Stimulated activated CD4-positive, alpha-beta T cell treated with anti-CD3 and anti-CD28 coated beads, Interleukin-12 subunit alpha, Interleukin-12 subunit beta, amount 100 ng/mL, for 24 hours (primary cell): ENCODE data around the gene KDM4C.

Experiments used
- DNase-seq, 2 experiments: peaks; one replicate each; pipeline ENCODE4 v3.0.0-alpha.2; 2020; ENCODE audit warnings: low read depth in 2 of 2

KDM4C gene

DNA sequence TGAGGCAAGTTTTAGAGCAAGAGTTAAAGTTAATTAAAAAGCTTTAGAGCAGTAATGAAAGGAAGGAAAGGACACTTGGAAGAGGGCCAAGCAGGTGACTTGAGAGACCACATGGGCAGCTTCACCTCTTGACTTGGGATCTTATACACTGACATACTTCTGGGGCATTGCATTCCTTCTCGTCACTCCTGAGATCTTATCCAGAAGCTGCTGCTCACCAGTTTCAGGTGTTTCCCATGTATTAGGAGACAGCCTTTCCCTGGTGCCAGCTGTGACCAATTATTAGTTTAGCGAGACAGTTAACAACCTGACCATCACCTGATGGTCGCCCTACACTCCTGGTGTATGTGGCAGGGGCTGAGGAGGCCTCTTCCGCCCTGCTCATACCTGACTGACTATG lies 382.1 kb downstream of the KDM4C start:
- DNase-seq: no peak

DNA sequence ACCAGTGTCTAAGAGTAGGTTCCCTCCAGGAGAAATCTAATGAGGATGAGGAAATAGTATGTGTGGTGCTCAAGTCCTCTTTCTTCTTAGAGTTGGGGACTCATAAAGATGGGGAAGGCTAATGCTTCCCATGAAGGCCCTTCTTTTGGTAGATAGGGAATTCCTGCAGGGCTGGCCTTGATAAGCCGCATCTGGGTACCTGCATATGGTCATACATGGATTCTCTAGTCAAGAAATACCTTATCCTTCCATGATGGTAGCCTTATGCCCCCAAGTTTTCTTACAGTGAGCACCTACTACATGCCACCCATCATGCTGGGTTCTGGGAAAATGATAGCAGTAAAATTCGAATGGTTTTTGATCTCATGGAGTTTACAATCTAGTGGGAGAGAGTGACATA lies 382.6 kb downstream of the KDM4C start:
- no peak for DNase-seq

DNA sequence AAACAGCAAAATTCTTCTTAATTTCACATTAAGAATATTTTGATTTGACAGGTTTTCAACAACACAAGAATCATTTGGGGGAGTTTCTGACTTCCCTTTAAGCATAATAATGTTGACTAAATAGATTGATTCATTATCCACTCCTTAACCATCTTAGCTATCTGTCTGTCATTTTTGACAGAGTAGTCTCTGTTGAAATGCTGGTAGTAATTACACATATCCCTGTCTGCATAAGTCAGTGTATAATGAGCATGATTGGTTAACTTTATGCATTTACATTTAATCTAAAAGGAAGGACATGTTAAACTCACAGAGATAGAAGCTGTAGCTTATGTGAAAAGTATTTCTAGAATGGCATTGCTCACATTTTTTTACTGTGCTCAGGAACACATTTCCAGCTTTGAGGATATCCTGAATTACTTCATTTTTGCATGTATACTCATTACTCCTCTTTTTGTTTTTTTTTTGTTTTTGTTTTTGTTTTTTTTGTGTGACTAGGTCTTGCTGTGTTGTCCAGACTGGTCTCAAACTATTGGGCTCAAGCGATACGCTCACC lies 385.9 kb downstream of the KDM4C start:
- no peak for DNase-seq

DNA sequence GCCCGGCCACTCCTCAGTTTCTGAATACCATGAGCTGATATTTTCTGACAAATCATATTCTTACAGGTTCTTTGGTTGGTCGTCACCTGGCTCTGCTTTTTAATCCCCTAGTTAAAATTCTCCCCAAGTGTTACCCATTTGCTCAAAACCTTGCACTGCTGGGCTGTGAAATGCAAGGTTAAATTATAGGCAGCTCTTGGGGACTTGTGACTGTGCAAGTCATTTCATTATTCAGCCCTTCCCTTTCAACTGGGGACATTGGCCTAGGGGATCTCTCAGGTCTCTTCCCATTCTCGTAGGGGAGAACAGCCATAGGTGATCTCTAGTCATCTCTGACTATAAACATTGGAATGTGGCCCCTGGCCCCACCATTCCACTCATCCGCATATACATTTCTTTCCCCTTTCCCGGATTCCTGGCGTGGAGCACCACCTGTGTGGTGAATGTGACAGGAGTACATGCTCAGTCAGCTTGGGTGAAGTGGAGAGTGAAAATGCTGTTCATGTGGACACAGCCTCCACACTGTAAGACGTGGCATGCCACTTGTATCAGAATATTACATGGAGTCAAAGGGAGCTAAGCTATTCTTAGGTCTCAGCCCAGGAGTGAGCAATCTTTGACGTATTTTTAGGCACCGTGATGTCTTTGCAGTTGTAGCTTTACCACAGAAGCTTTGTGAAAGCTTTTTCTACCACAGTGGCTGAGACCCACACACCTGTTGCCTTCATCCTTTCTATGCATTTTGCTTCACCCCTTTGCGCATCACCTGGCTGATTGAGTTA lies 386.7 kb downstream of the KDM4C start:
- DNase-seq: no peak

DNA sequence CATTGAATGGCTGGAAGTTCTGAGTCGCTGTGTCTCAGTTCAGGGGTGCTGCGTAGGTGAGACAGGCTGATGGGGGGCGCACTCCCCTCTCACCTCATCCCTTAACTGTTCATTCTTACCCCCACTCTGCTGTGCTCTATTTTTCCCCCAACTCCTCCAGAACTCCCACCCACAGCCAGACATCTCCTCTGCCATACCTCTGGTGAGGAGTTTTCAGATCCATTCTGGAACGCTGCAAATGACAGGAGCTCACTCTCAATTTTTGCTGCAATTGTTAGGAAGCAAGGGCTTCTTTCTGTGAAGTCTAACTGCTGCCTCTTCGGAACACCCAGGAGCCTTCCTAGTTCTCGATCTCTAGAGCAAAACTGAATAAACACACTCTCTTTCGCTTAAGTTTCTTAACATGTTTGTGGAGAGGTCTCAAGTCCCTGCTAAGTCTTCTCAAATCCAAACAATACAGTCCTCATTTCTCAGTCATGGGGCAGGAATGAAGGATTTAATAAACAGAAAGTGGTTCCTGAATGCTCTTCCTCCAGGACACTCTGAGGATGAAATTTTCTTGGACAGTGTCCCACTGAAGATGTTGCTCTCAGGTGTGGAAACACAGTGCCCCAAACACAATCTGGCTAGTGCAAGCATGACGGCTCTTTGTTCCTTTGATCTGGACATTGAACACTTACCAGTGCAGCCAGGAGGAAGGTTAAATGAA lies 387.7 kb downstream of the KDM4C start:
- DNase-seq: no peak

DNA sequence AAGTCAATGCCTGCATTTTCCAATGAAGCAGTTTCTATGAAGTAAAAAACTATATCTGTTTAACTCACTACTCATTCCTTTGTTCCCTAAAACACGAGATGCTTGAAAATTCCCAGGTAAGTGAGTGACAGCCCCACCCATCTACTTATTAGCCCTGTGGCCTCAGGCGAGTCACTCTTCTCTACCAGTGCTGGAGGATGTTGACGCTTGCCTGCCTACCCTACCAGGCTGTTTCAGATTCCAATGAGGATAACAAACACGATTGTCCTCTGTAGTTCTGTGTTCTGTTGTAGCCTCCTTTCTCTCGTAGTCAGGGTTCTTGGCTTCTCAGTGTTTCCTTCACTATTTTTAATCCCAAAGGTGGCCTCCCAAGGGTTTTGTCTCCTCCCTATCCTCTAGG lies 388.8 kb downstream of the KDM4C start:
- no peak for DNase-seq

DNA sequence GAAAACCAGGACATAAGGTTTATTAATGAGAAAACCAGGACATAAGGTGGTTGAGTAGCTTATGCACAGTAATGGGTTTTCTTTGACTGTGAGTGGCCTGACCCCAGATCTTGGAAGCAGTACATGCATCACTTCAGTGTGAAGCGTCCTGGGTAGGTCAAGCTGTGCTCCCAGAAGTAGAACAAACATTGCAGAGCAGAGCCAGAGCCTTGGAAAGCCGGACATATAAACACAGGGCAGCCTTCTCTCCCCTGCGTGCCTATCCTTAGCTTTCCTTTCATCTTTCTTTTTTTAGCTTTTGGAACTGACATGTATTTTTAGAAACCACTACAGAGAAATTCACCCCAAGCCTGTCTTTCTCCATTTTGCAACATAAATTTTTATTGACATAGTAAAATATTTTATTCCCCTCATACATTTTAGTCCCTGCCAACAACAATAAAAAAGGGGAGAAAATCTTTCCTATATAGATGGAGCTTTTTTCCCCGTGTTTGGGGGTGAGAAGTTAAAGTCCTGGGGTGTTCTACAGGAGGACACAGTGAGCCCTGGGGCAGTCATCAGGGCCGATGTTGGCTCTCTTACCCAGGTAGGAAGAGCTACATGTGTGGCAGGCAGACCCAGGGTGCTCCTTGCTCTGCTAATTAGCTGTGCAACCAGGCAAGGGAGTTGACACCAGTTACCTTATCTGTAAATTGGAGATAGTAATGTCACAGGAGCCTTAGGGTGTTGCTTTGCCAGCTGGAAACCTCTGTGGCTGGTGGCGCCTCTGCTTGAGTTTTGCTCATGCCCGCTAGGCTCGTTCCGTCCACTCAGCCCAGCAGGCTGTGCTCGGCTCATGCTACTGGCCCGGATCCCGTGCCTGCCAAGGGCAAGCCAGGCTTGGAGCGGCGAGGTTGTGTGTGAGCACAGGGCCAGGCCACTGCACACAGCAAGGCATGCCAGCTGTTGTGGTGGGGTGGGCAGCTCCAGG lies 389.6 kb downstream of the KDM4C start:
- DNase-seq: no peak

DNA sequence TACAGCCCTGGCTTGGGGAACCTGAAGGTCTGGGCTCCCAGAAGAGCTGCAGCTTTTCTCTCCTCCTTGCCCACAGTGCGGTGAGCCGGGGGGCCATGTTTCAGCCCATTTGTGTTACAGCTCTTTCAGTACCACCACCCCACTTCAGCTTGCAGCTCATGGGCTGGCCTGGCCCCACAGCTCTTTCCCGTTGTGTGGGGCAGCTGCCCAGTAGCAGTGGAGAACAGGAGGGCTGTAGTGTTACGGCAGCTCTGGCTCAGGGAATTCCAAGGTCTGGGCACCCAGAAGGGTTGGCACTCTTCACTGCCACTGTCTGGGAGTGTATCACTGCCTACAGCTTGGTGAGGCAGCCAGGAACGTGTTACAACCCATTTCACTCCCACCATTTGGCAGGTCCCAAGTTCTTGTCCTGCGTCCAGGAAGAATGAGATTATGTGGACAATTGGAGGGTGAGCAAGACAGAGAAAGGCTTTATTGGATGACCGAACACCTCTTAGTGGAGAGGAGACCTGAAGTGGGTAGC lies 390.5 kb downstream of the KDM4C start:
- no peak for DNase-seq

DNA sequence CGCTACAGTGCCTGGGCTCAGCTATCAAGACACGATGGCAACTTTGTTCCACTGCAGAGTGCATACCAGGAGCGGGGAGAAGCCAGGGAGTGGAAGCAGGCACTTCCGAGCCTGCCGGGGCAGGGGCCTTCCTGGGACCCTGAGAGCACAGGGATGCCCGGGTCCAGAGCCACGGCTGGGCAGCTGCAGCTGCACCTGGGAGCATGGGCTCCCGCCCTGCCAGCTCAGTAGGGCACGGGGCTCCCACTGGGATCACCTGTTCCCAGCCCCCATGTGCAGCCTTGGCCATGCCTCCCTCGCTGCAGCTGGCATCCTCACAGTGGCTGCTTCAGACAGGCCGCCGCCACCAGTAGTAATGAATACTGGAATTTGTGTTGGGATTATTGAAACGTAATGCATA lies 391.5 kb downstream of the KDM4C start:
- DNase-seq: no peak

DNA sequence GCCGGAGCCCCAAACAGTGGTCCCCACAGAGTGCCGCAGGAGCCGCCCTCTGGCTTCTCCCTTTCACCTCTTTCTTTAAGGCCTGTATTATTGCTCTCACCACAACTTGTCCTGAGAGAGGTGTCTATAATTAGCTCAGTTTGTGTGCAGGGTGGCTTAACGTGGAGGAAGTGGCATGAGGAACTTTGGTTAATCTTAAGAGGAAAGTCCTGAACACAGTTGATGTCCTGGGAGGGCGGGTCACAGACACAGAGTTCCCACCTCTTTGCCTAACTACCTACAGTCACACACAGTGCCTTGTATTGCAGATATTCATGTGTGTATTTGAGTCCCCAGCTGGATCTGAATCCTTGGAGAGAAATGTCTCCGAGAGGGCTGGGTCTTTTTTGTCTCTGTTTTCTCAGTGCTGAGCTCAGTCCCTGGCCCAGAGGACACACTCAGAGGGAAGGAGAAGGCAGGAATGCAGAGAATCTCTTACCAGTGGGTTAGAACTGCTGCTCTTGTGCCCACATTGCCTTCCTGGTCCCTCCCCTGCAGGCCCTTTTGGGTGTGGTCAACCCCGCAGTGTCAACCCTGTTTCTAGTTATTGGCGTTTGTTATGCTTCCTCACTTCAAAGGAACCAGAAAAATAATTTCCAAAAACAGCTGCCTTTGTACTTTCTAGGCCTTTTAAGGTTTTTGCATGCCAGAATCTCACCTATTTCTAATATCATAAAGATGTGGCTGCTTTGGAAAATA lies 392.5 kb downstream of the KDM4C start:
- DNase-seq: no peak

DNA sequence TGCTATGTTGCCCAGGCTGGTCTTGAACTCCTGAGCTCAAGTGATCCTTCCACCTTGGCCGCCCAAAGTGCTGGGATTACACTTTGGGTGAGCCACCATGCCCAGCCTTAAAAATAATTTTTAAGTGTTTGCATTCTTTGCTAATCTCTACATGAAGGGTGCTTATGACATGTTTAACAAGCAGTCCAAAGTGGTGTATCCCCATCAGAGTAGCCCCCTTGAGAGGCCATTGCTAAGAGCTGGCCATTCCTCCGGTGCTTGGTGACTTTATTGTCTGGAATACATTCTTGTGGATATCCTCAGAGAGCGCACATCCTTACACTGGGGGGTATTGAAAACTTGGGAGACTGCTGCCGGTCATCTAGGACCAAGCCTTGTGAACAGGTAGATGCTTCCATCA lies 395.4 kb downstream of the KDM4C start:
- no peak for DNase-seq

DNA sequence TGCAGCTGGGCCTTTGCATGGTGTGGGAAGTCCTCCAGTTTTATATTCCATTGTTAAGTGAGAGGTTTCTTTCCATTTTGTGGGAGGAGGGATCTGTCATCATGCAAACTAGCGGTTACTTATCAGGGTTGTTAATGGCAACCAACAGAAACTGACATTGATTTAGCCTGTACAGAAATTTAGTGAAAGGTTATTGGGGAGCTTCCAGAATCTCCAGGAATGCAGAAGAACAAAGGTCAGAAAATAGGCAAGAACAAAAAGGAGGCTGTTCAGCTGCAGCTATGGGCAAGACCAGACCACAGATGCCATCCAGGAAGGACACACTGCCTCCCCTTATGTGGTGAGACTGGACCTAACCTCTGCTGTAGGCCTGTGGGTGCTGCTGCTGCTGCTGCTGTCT lies 395.8 kb downstream of the KDM4C start:
- DNase-seq: no peak

DNA sequence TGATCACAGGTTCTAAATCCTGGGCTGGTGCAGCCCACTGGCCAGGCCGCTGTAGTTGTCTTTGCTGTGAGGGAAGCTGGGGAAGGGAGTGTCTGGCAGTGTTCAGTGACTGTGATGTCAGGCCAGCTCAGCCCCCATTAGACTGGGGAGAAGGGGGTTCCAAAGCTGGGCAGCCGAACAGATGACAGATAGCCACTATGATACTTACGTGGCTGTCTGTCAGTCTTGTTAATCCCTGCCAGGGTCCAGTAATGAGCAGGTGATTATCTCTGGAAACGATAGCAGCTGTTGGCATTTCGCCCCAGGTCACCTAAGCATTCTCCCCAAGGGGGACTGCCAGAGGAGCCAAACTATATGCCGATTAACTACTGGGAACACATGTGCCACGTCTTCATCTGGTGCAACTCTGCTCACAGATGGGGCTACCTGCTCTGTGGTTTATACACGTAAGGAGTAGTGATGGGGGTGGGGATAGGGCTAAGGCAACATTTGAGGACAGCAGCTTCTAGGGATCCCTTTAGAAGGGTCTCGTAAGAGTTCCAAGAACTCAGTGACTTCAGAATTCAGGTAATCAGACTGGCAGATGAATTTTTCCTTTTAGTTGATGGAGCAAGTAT lies 396.3 kb downstream of the KDM4C start:
- DNase-seq: no peak

DNA sequence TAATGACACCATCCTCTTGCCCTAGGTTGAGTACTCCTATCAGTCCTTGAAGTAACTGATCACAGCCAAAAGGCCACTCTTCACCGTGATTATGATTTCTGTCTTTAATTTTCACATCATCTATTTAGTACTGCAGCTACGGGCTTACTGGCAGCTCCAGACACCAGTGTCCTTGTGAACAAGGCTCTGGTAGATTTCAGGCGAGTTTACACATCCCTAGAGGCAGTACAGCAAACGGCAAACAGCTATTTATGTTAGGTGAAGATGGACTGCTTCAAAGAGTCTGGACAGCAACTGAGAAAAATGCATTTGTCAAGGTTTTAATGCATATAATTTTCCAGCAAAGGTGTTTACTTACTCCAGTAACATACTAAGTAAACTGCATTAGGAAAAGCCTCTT lies 396.9 kb downstream of the KDM4C start:
- no peak for DNase-seq

DNA sequence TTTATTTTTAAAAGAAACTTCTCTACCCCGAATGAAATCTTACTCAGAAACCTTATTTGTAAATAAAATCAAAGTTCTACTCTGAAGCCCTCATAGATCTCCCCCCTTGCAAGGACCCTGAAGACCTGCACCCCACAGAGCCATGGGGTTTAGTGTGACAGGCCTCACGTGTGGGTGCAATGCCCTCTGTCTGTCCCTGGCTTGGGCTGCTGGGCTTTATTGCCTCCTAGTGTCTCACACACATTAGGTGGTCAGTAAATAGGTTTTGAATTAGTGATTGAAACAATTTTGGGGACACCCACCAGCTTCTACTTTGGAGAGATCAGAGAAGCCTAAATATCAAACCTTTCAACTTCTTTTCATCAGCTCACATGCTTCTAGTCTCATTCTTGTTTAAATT lies 403.7 kb downstream of the KDM4C start:
- no peak for DNase-seq

DNA sequence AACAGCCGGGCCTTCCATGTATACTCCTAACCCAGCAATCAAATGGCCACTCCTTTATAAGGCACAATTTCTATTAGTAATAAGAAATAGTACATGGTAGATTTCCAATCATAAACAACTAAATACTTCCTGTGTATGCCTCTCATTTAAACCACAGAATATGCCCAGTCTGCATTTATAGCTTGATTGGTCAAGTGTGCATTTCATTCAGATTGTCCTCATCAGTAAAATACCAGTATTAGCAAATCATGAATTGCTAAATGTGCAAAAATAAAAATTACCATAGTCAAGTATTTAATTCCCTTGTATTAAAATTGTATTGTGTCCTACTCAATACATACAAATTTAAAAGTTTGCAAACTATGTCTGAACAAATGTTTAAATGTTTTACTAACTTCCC lies 406.2 kb downstream of the KDM4C start:
- DNase-seq: no peak

DNA sequence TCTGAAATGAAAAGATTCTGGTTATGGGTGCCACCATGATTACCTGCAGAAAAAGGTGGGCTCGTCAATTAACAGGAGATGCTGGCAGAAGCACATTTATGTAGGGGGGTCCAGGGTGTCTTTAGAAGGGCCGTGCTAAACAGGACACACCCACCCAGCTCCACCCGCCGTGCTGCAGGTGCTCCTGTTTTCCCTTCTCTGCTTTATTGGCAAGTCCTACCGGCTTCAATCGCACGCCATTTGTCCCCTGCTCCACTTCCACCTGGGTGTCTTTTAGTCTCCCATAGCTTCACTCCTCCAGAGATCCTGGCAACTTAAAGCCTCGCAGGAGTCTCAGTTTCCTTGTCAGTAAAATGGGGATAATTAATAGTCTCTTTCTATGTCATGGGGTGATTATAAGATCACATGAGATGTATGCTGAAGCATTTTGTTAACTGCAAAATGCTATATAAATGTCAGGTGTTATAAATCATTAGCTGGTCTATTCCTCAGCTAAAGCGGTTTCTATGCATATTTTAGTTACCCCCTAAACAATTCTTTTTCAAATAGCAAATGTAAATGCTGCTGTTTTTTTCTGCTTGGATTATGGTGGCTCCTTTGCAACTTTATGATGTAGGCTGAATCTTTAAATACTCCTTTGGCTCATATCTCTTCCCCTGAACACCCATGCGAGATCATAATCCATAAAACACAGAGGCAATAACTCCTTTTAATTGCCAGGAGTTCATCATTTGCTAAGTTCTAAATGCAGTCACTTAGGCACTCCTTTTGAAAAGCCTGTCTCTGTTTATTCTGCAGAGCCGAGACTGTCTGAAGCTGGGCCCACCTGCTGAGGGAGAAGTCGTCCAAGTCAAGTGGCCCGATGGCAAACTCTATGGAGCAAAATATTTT lies 406.9 kb downstream of the KDM4C start:
- DNase-seq: no peak

DNA sequence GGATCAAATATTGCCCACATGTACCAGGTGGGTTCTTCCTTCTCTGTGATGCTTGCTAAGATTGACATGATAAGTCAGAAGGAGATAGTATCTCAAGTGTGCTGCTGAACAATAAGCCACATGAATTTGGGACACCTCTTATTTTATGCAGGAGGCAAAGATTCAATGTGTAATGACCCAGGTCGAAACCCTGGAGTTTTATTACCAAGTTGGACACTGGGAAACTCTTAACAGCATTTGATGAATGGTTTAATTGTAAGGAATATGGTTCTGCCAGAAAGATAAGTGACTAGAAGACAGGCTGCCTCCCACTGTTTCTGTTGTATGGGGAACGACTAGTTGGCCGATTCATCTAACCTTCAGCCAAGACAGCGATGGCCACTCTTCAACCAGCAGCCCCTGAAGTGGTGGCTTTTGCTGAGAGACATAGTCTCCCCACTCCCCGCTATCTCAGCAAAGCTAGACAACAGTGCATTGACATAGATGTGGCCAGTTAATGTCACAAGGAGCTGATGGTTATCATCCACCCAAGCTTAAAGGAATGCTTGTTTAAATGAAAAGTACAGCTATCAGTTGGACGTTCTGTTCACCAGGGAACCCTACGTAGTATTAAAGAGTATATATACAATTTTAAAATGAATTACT lies 407.7 kb downstream of the KDM4C start:
- DNase-seq: no peak

DNA sequence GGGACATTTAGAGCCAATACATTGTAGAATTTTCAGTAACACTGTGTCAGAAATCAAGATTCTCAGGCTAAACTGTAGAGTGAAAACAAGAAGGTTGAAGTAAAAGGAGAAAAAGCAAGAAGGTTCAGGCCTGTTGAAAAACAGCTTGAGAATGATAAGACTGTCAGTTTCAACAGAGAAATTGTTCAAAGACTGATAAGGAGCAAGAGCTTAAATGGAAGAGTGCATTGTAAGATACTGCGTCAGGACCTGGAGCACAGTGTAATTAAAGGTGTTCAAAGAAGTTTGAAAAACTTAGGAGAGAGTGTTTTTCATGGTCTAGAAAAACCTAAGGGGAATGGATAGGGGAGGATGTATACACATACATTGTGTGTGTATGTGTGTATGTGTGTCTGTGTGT lies 408.3 kb downstream of the KDM4C start:
- no peak for DNase-seq
